ENCODE data around the gene EPS15.
"Not testable (repeated sequence)": the region's sequence is repeated elsewhere in the genome, so short reads cannot be mapped to it uniquely, and the experiment has no call there.

Gene EPS15

GRCh38 chr1:51519048-51519864, at the start of gene EPS15:
TSS of gene EPS15 (minus strand) at chr1:51519266. CDS start at chr1:51519231, 35 bp downstream.
- peak; percentile 61 for DNase-seq (ENCODE audit: low spot score)

DNA sequence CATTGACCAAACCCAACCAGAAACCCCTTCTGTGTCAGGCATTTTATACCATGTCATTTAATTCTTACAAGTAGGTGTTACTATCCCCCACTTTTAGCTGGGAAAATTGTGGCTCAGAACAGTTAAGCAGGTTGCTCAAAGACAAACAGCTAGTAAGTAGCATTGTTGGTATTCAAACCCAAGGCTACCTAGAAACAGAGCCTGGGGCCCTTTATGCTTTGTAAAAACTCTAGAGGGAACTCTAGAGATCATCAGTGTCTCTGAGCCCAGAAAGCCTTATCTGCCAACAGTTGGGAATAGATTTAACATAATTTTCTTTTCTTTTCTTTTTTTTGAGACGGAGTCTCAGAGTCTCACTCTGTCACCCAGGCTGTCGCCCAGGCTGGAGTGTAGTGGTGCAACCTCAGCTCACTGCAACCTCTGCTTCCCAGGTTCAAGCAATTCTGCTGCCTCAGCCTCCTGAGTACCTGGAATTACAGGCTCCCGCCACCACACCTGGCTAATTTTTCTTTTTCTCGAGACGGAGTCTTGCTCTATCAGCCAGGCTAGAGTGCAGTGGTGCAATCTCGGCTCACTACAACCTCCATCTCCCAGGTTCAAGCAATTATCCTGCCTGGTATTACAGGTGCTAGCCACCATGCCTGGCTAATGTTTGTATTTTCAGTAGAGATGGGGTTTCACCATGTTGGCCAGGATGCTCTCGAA, 49.3 kb upstream of the EPS15 start:
- DNase-seq (ENCODE audit: low spot score), result no peak

- DNase-seq (ENCODE audit: low spot score), result no peak
Observed at GRCh38 chr1:51567653-51568052, 48.6 kb upstream of the EPS15 start.

GRCh38 chr1:51566260-51566659, 47.2 kb upstream of the EPS15 start:
- no peak for DNase-seq (ENCODE audit: low spot score)

- no peak for DNase-seq (ENCODE audit: low spot score)
Observed at GRCh38 chr1:51565009-51565408, 45.9 kb upstream of the EPS15 start.

GRCh38 chr1:51564124-51564523, 45.1 kb upstream of the EPS15 start:
- no peak for DNase-seq (ENCODE audit: low spot score)

GRCh38 chr1:51561702-51562101, 42.6 kb upstream of the EPS15 start:
- DNase-seq (ENCODE audit: low spot score), result no peak

DNA sequence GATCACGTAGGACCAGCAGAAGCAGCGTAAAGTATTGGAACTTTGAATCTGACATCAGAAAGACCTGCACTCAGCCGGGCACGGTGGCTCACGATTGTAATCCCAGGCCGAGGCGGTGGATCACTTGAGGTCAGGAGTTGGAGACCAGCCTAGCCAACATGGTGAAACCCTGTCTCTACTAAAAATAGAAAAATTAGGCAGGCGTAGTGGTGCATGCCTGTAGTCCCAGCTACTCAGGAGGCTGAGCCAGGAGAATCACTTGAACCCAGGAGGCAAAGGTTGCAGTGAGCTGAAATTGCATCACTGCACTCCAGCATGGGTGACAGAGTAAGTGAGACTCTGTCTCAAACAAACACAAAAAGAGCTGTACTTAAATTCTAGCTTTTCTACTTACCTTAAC, 41.8 kb upstream of the EPS15 start:
- DNase-seq (ENCODE audit: low spot score), result not testable (repeated sequence)

DNA sequence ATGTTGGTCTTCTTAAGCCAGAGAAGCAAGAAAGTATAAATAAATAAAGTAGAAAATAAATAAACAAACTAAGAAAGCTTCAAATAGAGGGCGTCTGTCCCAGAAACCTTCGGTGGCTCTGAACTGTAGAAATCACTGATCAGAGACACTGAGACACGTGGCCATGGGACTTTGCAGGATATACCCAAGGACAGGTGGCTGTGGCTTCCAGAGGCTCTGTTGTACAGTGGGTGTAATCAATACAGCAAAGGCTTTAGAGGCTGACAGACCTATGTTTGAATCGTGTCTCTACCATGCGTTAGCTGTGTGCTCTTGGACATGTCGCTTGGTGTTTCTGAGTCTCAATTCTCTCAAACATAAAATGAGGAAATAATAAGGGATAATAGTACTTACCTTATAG, 41.0 kb upstream of the EPS15 start:
- no peak for DNase-seq (ENCODE audit: low spot score)

DNA sequence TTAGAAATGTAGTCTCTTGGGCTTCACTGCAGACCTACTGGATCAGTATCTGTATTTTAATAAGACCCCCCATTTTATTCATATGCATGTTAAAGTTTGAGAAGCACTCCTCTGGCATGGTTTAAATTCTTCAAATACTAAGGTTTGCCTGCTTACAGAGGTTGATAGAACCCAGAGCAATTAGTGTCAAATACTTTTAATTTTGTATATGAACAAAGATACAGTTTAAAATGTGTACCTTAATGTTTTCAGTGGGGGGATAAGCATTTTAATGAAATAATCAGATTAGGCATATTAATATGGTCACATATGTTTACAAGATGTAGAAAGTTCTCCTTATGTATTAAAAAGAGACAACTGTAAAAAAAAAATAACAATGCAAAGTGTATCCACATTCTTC, 40.4 kb upstream of the EPS15 start:
- no peak for DNase-seq (ENCODE audit: low spot score)

- DNase-seq (ENCODE audit: low spot score), result no peak
Observed at GRCh38 chr1:51559064-51559500, 40.0 kb upstream of the EPS15 start.

DNA sequence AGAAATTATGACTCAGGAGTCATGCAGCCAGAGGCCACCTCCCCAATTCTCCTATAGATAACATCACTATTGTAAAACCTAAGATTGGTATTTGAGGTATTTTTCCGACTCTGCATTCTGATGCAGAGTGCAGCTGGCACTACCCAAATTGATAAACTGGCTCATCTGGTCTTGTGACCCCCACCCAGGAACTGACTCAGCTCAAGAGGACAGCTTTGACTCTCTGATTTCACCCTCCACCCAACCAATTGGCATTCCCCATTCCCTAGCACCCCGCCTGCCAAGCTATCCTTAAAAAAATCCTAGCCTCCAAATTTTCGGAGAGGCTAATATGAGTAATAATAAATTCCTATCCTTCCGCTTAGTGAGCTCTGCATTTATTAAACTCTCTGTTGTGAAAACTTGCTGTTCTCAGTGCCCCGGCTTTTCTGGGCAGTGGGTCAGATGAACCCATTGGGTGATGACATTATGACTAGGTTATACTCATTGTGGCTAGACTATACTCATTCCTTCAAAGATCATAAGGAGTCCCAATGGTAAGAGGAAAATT, 39.4 kb upstream of the EPS15 start:
- DNase-seq (ENCODE audit: low spot score), result no peak

DNA sequence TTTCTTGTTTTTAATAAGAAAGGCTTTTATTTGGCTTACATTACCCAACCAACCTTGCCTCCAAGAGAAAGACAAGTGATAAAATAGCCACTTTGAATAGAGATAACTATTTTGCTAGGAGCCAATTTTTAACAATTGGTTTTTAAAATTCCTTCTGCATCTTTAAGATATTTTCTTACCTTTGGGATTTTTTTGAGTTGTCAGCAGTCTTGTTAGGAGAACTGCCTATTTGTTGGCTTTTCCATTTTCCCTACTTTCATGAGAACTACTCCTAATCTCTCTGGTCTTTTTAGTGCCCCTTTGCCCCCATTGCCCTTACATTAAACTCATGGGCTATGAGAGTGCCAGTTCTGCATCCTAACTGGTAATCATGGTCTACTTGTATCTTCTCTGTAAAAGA, 38.1 kb upstream of the EPS15 start:
- no peak for DNase-seq (ENCODE audit: low spot score)

DNA sequence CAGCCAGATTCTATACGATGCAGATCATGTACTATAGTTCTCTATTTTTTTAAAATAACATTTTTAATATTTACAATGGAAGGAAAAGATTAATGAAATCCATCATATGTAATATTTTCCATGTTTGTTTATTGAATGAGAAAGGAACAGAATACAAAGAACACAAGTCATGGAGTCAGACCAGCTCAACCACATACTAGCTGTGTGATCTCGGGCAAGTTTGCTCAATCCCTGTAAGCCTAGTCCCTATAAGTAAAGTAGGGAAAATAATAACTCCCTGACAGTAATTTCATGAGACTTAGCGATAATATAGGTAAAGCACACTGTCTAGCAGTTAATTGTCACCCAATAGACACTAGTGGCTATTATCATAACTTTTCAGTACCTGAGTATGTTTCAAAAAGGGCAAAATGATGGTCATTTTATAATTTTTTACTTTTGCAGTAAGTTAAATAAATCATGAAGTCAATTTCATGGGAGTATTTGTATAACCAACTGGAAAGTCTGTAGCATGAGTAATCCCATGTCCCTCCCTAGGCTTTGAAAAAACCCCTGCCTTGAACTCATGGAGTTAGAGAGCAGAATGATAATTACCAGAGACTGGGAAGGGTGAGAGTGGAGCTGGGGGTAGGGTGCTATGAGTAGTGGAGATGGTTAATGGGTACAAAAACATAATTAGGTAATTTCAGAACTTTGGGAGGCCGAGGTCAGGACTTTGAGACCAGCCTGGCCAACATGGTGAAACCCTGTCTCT, 37.0 kb upstream of the EPS15 start:
- no peak for DNase-seq (ENCODE audit: low spot score)

DNA sequence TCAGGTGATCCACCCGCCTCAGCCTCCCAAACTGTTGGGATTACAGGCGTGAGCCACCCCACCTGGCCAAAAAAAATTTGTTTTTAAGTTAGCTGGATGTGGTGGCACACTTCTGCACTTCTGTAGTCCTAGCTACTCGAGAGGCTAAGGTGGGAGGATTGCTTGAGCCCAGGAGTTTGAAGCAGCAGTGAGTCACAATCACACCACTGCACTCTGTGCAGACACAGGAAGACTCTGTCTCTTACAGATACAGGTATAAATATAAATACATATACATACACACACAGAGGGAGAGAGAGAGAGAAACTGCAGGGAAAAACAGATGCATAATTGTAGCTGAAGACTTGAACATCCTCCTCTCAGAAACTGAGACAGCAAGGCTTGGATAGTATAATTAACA, 34.8 kb upstream of the EPS15 start:
- DNase-seq (ENCODE audit: low spot score), result no peak

DNA sequence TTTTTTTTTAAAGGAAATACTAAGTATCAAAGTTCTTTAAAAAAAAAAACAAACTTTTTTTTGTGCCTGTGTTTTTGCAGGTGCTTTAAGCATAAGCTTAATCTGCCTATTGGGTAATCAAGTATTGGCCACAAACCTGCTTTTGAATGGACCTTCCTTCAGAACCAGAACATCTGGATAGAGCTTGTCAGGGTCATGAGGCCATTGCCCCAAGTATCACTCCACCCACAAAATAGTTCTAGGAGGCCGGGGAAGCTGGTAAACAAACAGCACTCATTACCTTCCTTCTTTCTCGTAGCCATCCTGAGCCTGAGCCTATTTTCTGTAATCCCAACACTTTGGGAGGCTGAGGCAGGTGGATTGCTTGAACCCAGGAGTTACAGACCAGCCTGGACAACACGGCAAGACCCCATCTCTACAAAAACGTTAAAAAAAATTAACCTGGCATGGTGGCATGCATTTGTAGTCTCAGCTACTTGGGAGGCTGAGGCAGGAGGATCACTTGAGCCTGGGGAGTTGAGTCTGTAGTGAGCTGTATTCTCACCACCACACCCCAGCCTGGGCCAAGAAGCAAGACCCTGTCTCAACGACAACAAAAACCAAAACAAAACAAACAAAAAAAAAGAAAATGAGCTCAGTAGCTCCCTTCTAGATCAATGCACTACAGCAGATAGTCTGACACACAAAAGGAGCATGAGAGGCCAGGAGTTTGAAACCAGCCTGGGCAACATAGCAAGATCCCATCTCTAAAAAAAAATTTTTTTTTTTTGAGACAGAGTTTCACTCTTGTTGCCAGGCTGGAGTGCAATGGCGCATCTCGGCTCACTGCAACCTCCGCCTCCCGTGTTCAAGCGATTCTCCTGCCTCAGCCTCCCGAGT, 34.1 kb upstream of the EPS15 start:
- no peak for DNase-seq (ENCODE audit: low spot score)

- no peak for DNase-seq (ENCODE audit: low spot score)
Observed at GRCh38 chr1:51551848-51552296, 32.8 kb upstream of the EPS15 start.

DNA sequence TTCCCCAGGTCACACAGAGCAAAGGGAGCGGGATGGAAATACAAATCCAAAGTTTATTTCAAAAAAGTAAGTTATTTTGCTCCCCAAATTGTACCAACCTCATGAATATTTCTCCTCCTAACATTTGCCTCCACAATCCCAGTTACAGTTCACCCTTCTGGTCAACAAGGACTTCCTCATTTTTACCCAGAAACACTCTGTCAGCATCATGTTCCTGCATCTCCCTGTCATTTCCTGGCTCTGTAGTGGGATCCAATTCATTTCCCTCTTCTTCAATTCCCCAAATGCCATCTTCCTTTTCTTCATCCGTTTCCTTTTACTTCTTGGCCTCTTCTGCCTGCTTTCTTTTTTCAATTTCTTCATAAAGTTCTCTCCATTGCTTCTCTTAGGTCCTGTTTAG, 32.0 kb upstream of the EPS15 start:
- DNase-seq (ENCODE audit: low spot score), result peak; percentile 51

GRCh38 chr1:51549901-51550300, 30.8 kb upstream of the EPS15 start:
- DNase-seq (ENCODE audit: low spot score), result no peak

DNA sequence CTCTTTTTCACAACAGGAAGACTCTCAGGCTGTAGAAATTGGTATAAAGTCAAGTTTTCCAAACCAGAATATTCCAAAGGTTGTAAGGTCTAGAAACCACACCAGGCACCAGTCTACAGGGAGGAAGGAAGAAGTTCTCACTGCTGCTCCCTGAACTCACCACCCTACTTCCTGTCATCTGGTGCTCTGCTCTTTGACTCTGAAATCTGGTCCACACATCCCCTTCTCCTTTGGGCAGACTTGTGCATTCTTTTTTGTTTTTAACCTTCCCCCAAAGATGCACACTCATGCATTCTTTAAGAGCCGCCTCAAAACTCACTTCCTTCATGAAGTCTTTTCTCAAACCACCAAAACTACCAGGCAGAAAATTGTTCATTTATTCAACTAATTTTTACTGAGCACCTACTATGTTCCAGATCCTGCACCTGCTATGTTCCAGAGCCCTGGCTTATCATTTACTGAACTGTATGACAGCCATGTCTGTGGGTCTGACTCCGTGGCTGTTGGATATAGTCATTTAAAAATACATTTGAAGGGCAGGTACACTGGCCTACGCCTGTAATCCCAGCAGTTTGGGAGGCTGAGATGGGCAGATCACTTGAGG, 30.1 kb upstream of the EPS15 start:
- DNase-seq (ENCODE audit: low spot score), result peak; percentile 52

GRCh38 chr1:51543858-51544257, 24.8 kb upstream of the EPS15 start:
- DNase-seq (ENCODE audit: low spot score), result no peak

Measured in pons (tissue), 1 donor.